HT-29 (cell line): ENCODE results near the gene INPP5J. TPM values are rescaled to one million over a fixed set of nuclear protein-coding genes. Genes with fewer than 3 reads are reported as not detected.

Experiments
- small RNA-seq: library from RNA; depleted of rRNA; stranded (forward); fragments of <200 nt; gene quantifications from one replicate; pipeline ENCODE3, GENCODE V24; 2014
- total RNA-seq: library from RNA; depleted of rRNA; stranded (reverse); fragments of >200 nt; shearing (Covaris generic); gene quantifications from 2 replicates; pipeline ENCODE4 v1.2.3, GENCODE V29; 2014; rRNA removed

The INPP5J gene
- total RNA-seq, 1 experiment from 2014 or later = 1.8 TPM

Small RNA genes within 50 kb of the gene (small RNA-seq; reads per million reads assigned to genes)
- not detected for gene MIR3928

Other genes with a start within 250 kb of the INPP5J start
- 22.9 and 25.2 TPM in 2 replicates for gene MORC2, start 154.2 kb upstream of the INPP5J start, total RNA-seq
- 22.0 and 25.7 TPM in 2 replicates for gene TUG1, start 153.7 kb upstream of the INPP5J start, total RNA-seq
- 76.5 and 80.4 TPM in 2 replicates for gene SMTN, start 41.6 kb upstream of the INPP5J start, total RNA-seq
- 0.64 and 1.6 TPM in 2 replicates for gene SELENOM, start 15.4 kb upstream of the INPP5J start, total RNA-seq
- not detected in 2 replicates for gene PLA2G3, start 17.5 kb downstream of the INPP5J start, total RNA-seq
- gene RNF185, start 37.2 kb downstream of the INPP5J start, total RNA-seq = 10.7 and 13.4 TPM in 2 replicates
- 24.4 and 28.4 TPM in 2 replicates for gene LIMK2, start 89.3 kb downstream of the INPP5J start, total RNA-seq
- gene PIK3IP1, start 169.5 kb downstream of the INPP5J start, total RNA-seq = 1.6 and 2.3 TPM in 2 replicates
- 42.8 and 44.2 TPM in 2 replicates for gene PATZ1, start 223.4 kb downstream of the INPP5J start, total RNA-seq